CD4-positive, alpha-beta T cell treated with Interleukin-4 for 4 hours (primary cell): Measurements from ENCODE around the gene KCTD10.
A peak's percentile ranks its signal among the peaks of the same experiment; 100 is the strongest.

Experiments used
- DNase-seq: peaks from one replicate; pipeline ENCODE4 v3.0.0-alpha.2; 2020

Gene KCTD10

DNA sequence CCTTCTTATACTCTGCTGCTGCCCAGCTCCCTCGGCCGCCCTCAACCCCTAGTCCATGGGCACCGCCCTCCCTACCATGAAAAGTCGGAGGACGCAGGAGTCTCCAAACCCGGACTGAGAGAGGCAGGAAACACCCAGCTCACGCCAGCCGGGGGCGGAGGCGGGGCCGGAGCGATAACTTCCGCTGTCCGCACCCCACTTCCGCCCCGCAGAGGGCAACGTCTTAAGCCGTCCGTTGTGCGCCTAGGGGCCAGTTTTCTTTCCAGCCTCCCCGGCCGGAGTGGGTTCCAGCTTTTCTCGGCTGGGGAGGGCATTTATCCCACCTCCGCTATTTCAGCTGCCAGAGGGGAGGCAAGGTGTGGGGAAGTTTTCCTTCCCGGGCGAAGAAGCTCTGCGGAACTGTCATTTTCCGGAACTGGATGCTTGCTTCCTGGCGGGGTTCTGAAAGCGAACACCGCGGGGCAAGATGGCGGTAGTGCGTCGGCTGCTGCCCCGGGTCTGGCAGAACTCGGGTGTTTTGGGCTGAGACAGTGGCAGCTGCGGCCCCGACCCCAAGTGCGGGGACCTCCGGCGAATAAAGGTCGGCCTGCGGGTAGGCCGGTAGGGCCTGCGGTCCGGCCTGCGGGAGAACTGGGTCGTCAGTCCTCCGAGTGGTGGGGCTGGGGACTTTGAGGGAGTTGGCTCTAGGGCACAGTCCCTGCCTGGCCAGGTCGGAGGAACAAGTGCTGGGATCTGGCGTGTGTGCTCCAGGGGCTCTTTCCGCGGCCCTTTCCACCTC, at the start of gene KCTD10, which contains the start of gene UBE3B:
KCTD10 (minus strand) TSS at position 116 of the 778 bp plus-strand sequence; CDS start at position 78, 38 bp downstream.
UBE3B (plus strand) TSS at position 450 of the 778 bp plus-strand sequence. CDS start 5,918 bp downstream, outside the sequence.
- peak; percentile 79 for DNase-seq

GRCh38 chr12:109525279-109525585, 48.1 kb upstream of the KCTD10 start:
- DNase-seq, result no peak

DNA sequence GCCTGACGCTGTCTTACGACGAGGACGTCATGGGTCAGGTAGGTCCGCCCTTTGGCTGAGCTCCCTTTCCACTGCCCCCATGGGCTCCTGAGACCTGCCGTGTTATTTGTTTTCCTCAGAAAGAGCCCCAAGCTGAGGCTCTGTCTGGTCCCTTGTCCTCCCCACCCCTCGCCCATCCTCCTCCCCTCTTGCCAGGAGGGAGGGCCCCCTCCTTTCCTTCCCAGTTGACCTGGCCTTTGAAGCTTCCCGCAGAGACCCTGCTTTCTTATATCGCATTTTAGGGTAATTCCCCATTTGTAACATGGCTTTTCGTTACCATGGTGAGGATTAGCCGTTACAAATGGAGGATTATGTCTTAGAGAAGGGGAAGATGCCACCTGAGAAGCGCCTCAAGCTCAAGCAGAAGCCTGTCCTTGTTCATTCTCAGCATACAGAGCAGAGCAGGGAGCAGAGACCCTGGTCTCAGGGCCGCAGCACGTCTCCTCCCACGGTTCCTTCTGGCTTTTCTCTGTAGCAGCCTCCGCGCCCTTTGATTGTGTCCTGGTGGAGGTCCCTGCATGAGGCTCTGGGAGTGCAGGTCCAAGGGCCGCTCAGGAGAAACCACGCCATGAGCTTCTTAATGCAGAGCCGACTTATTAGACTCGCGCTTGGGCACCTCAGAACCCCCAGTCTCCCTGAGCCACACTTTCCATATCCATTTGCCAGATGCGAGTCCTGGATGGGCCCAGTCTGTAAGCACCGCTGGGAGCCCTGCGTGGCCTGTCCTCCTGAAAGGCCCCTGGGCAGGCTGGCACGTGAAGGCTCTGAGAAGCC, 47.6 kb upstream of the KCTD10 start:
- no peak for DNase-seq

DNA sequence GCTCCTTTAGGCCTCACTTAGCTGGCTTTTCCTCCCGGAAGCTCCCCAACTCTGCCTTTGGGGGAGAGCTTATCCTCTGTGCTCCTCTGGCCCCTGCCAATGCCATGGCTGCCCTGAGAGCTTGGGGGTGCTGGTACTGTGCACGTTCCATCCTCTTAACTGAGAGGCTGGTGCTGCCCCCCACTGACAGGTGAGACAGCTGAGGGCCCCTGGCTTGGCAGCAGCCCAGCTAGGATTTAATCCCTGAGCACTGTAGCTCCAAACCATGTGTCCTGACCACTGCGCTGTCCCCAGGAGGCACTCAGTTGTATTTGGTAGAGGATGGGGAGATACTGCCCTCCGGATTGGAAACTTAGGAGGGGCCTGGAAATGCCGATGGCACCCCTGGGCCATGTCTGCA, 46.4 kb upstream of the KCTD10 start:
- no peak for DNase-seq

- DNase-seq, result no peak
Observed at GRCh38 chr12:109523071-109523470, 46.0 kb upstream of the KCTD10 start.

DNA sequence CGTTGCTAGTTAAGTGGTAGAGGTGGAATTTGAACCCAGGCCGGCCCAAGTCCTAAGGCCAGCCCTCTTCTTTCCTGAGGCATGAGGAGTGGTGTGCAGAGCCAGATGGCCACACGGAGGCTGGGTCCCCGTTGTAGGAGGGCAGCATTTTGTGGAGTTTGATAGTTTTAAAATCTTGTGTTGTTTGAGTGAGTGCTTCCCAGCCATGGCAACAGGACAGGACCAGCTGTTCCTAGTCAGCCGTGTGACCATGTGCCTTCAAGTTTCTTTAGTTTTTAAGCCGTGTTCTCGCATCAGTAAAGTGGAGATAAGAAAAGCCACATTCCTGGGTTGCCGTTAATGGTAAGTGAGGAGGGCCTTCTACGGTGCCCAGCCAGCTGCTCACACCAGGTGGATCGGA, 44.7 kb upstream of the KCTD10 start:
- no peak for DNase-seq

GRCh38 chr12:109519787-109520186, 42.7 kb upstream of the KCTD10 start:
- DNase-seq, result no peak

DNA sequence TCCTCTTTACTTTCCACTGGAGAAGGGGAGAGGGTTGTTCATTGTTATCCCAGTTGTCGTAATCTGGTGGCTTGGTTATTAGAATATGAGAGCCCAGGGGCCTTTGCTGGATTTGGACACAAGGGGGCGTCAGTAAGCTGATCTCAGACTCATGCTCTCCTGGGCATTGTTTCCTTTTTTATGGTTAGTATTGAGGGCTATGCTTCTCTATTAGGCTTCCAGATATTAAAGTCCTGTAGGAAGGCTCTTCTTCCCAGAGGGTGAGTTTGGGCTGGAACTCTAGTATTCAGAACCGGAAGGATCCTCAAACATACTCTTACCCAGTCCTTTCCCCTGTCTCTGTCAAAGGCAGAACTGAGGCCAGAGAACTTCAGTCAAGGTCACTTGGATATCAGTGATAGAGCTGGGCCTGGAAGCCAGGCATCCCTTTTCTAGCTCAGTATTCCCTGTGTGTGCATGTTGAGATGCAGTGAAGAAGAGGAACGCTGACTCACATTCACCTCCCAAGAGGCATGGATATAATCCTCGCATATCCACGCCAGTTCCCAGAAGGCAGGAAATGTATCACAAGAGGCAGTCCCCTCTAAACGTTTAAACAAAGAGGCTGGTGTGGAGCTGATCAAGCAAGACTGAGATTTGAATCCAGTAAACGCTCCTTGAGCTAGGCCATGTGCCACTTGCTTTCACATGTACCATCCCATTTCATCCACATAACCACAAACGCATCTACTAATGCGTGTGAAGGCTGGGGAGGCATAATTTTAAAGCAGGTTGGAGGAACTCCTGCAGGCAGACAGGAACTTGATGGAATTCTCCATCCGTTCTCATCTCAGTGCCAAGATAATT, 41.9 kb upstream of the KCTD10 start:
- peak; percentile 41 for DNase-seq

DNA sequence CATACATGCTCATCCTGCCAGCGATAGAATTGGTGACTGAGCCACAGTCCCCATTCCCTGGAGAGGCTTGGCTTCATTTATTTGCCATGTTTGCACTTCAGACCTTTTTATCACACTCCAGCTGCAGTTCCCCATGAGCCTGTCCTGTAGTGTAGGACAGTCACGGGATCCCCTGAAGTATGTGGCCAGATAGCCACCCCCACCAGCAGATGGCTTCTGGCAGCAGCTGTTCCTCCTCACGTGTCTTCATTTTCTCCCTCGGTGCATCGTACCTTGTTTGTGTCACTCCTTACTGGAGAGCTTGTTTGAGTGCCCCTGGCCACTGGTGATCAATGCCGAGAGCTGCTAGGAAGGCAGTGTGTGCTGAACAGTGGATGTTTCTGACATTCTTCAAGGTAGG, 40.5 kb upstream of the KCTD10 start:
- DNase-seq, result no peak

DNA sequence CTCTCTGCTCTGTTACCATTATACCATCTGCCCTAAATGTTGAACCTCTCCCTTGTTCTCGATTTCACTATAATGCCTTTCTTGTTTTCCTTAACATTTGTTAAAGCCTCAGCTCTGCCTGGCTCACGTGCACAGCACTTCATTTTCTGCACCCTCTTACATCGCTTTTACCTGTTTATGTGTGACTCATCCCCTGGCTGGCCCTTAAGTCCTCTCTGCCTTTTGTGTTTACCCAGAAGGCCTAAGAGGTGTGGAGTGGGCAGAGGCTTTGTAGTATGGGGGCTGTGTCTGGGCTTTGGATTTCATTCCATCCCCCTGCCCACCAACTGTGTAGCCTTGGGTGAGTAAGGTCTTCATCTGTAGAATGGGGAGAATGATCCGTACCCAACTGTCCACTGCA, 36.9 kb upstream of the KCTD10 start:
- no peak for DNase-seq

DNA sequence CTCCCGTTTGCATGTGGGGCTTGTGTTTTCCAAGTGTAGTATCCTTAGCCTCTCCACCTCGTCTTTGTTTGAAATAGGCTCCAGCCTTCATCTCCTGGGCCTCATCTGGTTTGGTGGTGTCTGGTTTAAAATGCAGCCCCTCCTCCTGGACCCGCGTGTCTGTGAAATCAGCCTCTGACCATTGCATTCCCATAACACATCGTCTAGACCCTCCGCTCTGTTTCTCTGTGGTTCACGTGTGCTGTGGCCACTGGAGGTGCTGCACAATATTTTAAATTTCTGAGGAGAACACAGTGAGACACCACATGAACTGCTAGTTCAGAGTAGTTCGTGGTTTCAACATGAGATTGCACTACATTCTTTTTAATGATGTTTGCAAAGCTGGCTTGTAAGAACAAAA, 36.0 kb upstream of the KCTD10 start:
- no peak for DNase-seq

- no peak for DNase-seq
Observed at GRCh38 chr12:109512608-109513007, 35.5 kb upstream of the KCTD10 start.

DNA sequence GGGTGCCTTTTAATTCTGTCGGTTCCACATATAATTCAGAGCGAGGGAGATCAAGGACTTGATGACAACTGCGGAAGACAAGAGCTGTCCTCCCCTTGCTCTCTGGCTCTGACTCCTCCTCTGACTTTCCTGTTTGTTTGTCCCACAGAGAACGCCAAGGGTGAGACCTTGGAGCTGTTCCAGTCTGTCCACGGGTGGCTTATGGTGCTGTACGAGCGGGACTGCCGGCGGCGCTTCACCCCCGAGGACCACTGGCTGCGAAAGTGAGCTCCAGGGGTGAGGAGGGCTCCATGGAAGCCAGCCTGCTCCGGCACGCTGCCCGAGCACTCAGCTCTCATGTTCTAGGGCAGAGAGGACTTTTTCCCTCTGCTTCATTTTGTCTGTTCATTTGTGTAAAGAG, 33.1 kb upstream of the KCTD10 start:
- DNase-seq, result no peak

DNA sequence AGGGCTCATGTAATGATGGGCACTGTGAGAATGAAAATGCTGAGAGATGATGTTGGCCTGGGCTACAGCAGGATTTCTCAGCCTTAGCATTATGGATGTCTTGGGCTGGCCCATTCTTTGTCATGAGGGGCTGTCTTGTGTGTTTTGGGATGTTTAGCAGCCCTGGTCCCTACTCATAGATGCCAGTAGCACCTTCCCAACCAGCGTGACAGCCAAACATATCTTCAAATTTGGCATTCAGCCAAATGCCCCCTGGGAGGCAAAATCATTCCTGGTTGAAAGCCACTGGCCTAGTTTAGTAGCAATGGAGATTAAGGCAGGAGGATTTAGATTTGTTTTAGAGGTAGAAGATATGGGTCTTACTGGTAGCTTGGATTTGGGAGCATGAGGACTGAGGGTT, 27.0 kb upstream of the KCTD10 start:
- no peak for DNase-seq

GRCh38 chr12:109503611-109504010, 26.5 kb upstream of the KCTD10 start:
- no peak for DNase-seq

GRCh38 chr12:109502332-109502731, 25.2 kb upstream of the KCTD10 start:
- DNase-seq, result no peak

DNA sequence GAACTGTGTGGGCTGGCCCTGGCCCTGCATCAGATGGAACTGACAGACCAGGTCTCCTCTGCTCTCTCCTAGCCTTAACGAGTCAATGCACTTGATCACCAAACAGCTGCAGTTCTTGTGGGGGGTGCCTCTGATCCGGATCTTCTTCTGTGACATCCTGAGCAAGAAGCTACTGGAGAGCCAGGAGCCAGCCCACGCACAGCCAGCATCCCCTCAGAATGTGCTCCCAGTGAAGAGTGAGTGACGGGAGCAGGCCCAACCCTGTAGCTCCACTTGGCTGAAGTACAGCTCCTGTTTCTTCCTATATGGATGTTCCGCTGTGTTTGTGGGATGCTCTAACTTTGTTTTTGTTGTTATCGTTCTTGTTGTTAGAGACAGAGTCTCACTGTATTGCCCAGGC, 24.2 kb upstream of the KCTD10 start:
- no peak for DNase-seq

DNA sequence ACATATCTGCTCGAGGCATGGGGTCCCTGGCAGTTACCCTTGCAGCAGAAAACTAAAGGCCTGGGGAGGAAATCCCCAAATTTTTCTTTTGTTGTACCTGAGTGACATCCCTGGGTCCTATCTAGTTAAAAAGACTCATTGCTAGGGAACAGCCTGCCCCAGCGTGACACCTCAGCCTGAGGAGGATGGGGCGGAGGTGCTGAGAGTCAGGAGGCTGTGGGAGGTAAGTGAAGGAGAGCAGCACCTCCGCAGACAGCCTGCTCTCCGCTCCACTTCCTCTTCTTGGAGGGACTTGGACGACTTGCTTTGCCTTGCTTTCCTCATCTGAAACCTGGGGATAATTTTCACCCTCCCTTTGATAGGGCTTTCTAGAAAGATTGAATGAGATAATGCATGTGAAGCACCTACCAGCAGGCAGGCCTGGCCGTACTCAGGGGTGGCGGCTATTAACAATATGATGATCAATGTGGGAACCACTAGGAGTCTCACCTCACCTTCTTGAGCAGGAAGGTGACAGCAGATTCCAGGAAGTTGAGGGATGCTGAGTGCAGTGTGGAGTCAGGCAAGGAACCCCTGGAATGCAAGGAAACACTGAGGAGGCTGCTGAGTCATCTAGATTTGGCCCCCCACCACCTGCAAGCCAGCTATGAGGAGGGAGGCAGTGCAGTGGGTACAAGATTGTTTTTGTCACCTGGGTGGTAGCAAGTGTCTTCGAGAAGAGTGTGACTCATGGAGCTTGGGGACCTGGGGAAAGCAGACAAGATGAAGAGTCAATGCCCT, 23.5 kb upstream of the KCTD10 start:
- no peak for DNase-seq

- DNase-seq, result no peak
Observed at GRCh38 chr12:109497675-109498074, 20.6 kb upstream of the KCTD10 start.

- DNase-seq, result no peak
Observed at GRCh38 chr12:109496306-109496705, 19.2 kb upstream of the KCTD10 start.

GRCh38 chr12:109495012-109495411, 17.9 kb upstream of the KCTD10 start:
- no peak for DNase-seq

GRCh38 chr12:109494348-109494881, 17.3 kb upstream of the KCTD10 start:
- no peak for DNase-seq
